Osteoblast (primary cell): ENCODE measurements around the gene RAB44. TPM values are rescaled to one million over a fixed set of nuclear protein-coding genes. Genes with fewer than 3 reads are reported as not detected.

ENCODE experiments used
- DNase-seq: peaks from one replicate; pipeline ENCODE4 v3.0.0; 2011; ENCODE audit warnings: low spot score, mixed read lengths; ENCODE audit not compliant: insufficient read length; ENCODE audit errors: missing footprints
- H2AFZ ChIP-seq: 2 replicates; pipeline ENCODE4 v1.6.0; 2011; ENCODE audit warnings: mild to moderate bottlenecking, low read length
- H3K27ac ChIP-seq: 2 replicates; pipeline ENCODE4 v1.5.1; 2011; ENCODE audit warnings: mild to moderate bottlenecking, low read depth, low read length, moderate library complexity
- H3K27me3 ChIP-seq: 2 replicates; pipeline ENCODE4 v1.6.0; 2012; ENCODE audit warnings: mild to moderate bottlenecking, control low read depth, inconsistent platforms, low read length, moderate library complexity; ENCODE audit not compliant: insufficient read depth
- H3K36me3 ChIP-seq: 2 replicates; pipeline ENCODE4 v1.5.1; 2011; ENCODE audit warnings: mild to moderate bottlenecking, low read length, control low read depth, moderate library complexity; ENCODE audit not compliant: insufficient read depth
- H3K4me1 ChIP-seq: 2 replicates; pipeline ENCODE4 v1.5.1; 2011; ENCODE audit warnings: mild to moderate bottlenecking, low read length, control low read depth, moderate library complexity; ENCODE audit not compliant: insufficient read depth
- H3K4me2 ChIP-seq: 2 replicates; pipeline ENCODE4 v1.6.0; 2011; ENCODE audit warnings: mild to moderate bottlenecking, low read length; ENCODE audit not compliant: insufficient read depth
- H3K4me3 ChIP-seq: fragments of 200-600 bp; sonication (generic); 3 replicates; pipeline ENCODE4 v1.5.1; 2012; ENCODE audit warnings: mild to moderate bottlenecking, low read length, inconsistent platforms; ENCODE audit not compliant: insufficient read depth
- H3K79me2 ChIP-seq: 2 replicates; pipeline ENCODE4 v1.6.0; 2012; ENCODE audit warnings: mild to moderate bottlenecking, low read length, control low read depth, inconsistent platforms; ENCODE audit not compliant: insufficient read depth
- H3K9me3 ChIP-seq: 2 replicates; pipeline ENCODE4 v1.5.1; 2011; ENCODE audit warnings: low read depth, low read length, control low read depth
- H4K20me1 ChIP-seq: 2 replicates; pipeline ENCODE4 v1.6.0; 2012; ENCODE audit warnings: mild to moderate bottlenecking, low read length, control low read depth; ENCODE audit not compliant: insufficient read depth
- total RNA-seq: library from RNA; depleted of rRNA; stranded (reverse); fragments of >200 nt; gene quantifications from 2 replicates; pipeline ENCODE4 v1.2.3, GENCODE V29; 2012
- TF ChIP-seq, protein P1 (sequence below): IDR thresholded peaks from 2 replicates; pipeline ENCODE4 v1.5.1; 2011; ENCODE audit warnings: mild to moderate bottlenecking, low read depth, low read length, moderate library complexity; ENCODE audit errors: extremely low read depth

RAB44 gene
- total RNA-seq, 1 donor = 0.36 TPM

DNA sequence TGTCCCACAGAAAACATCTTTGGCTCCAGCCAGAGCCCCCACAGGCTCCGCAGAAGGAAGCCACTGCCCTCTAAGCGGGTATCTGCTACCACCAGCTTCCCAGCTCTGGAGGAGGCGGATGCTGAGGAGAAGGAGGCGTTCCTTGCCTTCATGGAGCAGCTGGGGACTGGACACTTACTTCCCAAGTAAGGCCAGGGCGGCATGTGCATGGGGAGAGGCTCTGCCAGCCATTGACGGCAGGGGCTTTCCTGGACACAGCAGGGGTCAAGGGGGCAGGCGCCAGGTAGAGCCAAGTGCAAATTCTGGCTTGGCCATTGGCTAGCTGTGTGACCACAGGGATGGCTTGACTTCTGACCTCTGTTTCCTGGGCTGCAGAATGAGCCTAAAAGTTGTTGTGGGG is 17.8 kb downstream of the RAB44 start:
- TF ChIP-seq, protein P1, sequence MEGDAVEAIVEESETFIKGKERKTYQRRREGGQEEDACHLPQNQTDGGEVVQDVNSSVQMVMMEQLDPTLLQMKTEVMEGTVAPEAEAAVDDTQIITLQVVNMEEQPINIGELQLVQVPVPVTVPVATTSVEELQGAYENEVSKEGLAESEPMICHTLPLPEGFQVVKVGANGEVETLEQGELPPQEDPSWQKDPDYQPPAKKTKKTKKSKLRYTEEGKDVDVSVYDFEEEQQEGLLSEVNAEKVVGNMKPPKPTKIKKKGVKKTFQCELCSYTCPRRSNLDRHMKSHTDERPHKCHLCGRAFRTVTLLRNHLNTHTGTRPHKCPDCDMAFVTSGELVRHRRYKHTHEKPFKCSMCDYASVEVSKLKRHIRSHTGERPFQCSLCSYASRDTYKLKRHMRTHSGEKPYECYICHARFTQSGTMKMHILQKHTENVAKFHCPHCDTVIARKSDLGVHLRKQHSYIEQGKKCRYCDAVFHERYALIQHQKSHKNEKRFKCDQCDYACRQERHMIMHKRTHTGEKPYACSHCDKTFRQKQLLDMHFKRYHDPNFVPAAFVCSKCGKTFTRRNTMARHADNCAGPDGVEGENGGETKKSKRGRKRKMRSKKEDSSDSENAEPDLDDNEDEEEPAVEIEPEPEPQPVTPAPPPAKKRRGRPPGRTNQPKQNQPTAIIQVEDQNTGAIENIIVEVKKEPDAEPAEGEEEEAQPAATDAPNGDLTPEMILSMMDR = no peak
- H3K27me3 ChIP-seq = no peaks in the 10 kb centered on the region
- H3K4me2 ChIP-seq = no peak overlapping the region

DNA sequence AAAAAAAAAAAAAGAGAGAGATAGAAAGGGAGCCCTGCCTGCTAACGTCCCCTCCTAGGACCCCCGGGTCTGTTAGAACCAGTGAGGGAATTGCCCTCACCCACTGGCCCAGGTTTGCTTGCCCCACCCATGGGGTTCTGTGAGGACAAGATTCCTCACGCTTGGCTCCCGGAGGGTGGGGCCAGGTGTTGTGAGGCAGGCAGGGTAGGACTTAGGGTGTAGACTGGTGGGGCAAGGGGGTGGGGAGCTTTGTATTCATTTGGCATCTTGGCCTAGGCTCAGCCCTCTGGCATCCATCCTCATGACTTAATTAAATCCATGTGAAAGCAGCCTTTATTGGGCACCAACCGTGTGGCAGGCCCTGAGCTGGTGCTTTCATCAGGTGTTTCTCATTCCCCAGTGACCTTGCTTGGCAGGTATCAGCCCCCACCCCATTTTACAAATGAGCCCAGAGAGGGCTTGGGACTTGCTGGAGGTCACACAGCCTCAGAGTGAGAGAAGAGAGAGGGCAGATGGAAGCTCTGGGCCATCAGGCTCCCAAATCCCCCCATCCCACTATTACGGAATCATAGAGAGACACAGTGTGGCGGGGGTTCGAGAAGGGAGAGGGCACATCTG is 19.0 kb downstream of the RAB44 start:
- no peaks in the 10 kb centered on the region for H3K27me3 ChIP-seq
- no peaks in the 10 kb centered on the region for H3K36me3 ChIP-seq
- no peak overlapping the region for H3K4me3 ChIP-seq
- no peak overlapping the region for H2AFZ ChIP-seq
- H3K9me3 ChIP-seq = no peaks in the 10 kb centered on the region
- no peak overlapping the region for H3K27ac ChIP-seq
- H3K4me1 ChIP-seq = no peaks in the 10 kb centered on the region
- H3K4me2 ChIP-seq = no peak overlapping the region
- peak; percentile 54 for DNase-seq
- H3K79me2 ChIP-seq = no peaks in the 10 kb centered on the region
- no peaks in the 10 kb centered on the region for H4K20me1 ChIP-seq
- TF ChIP-seq, protein P1 = no peak

More for the DNA sequence above, 17.8 kb downstream of the RAB44 start:
- H4K20me1 ChIP-seq = no peaks in the 10 kb centered on the region
- no peaks in the 10 kb centered on the region for H3K79me2 ChIP-seq
- H3K9me3 ChIP-seq = no peaks in the 10 kb centered on the region
- no peak overlapping the region for H3K27ac ChIP-seq
- H3K36me3 ChIP-seq = no peaks in the 10 kb centered on the region
- no peak overlapping the region for H2AFZ ChIP-seq
- peak; percentile 37 for DNase-seq
- no peaks in the 10 kb centered on the region for H3K4me1 ChIP-seq
- H3K4me3 ChIP-seq = no peak overlapping the region

DNA sequence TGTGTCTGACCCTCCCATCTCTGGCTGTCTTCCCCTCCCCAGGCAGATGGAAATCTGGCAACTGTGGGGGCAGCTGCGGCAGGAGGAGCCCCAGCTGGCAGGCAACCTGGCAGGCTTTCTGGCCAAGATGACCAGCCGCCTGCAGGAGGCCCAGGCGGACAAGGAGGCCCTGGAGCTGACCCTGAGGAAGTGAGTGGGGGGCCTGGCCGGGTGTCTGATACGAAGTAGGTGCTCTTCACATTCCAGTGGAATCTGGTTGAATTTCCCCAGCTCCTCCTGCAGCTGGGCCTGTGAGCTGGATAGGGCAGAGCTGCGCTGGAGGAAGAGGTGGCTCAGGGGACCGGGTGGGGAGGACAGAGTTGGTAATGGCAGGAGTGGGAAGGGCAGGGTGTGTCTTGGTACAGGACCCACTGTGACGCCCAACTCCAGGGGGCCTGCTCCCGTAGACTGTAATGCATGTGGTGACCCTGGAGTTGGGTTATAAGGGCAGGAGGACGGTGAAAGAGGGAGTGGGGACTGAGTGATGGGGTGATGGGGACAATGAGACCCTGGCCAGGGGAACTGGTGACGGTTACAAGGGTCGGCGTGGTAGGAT is 19.7 kb downstream of the RAB44 start:
- H3K4me2 ChIP-seq = no peak overlapping the region
- TF ChIP-seq, protein P1 = no peak

DNA sequence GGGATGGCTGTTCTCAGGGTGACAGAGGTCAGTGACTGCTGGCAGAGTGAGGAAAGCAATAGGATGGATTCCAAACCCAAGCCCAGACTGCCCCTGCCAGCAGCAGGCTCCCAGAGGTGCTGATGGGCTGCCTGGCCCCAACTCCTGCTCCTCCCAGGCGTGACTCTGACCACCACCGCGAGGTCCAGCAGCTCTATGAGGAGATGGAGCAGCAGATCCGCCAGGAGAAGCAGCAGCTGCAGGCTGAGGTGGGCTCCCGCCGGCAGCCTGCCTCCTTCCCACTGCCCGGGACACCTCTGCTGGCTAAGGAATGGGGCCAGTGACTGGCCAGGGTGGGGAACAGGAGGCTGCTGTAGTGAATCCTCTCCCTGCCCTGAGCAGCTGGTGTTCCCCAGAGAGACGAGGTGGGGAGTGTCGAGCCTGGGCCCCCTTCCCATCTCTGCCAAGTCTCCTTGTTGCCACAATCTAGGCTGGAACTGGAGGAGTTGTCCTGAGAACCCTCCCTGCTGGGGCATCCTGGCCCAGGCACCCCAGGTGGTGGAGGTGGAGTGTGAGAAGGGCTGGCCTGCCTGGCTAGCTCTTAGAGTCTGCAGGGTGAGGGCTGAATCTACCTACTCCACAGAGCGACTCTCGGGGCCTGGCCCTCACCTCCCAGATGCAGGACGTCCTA is 20.4 kb downstream of the RAB44 start:
- TF ChIP-seq, protein P1 = no peak
- Histone ChIP-seq H3K27me3 (no peaks in the 10 kb centered on the region), H2AFZ (no peak overlapping the region), H3K4me2 (no peak overlapping the region), H3K4me3 (no peak overlapping the region), H3K27ac (no peak overlapping the region), H3K36me3 (no peaks in the 10 kb centered on the region), H4K20me1 (no peaks in the 10 kb centered on the region), H3K4me1 (no peaks in the 10 kb centered on the region), H3K9me3 (no peaks in the 10 kb centered on the region), H3K79me2 (no peaks in the 10 kb centered on the region)
- DNase-seq = peak; percentile 59

More for the DNA sequence above, 19.7 kb downstream of the RAB44 start:
- H3K27me3 ChIP-seq = no peaks in the 10 kb centered on the region
- H2AFZ ChIP-seq = no peak overlapping the region
- peak; percentile 47 for DNase-seq
- H3K4me1 ChIP-seq = no peaks in the 10 kb centered on the region
- no peaks in the 10 kb centered on the region for H4K20me1 ChIP-seq
- no peaks in the 10 kb centered on the region for H3K9me3 ChIP-seq
- H3K27ac ChIP-seq = no peak overlapping the region
- H3K36me3 ChIP-seq = no peaks in the 10 kb centered on the region
- no peaks in the 10 kb centered on the region for H3K79me2 ChIP-seq
- no peak overlapping the region for H3K4me3 ChIP-seq
